ENCODE data around the gene MATCAP1. TPM values are rescaled to one million over a fixed set of nuclear protein-coding genes. Genes with fewer than 3 reads are reported as not detected.

Gene MATCAP1
- total and polyA plus RNA-seq, 2 of the 13 experiments (the other 11 are each of a cell fraction or from before 2014, with no cell fraction given): 11.2 to 24.5 TPM

DNA sequence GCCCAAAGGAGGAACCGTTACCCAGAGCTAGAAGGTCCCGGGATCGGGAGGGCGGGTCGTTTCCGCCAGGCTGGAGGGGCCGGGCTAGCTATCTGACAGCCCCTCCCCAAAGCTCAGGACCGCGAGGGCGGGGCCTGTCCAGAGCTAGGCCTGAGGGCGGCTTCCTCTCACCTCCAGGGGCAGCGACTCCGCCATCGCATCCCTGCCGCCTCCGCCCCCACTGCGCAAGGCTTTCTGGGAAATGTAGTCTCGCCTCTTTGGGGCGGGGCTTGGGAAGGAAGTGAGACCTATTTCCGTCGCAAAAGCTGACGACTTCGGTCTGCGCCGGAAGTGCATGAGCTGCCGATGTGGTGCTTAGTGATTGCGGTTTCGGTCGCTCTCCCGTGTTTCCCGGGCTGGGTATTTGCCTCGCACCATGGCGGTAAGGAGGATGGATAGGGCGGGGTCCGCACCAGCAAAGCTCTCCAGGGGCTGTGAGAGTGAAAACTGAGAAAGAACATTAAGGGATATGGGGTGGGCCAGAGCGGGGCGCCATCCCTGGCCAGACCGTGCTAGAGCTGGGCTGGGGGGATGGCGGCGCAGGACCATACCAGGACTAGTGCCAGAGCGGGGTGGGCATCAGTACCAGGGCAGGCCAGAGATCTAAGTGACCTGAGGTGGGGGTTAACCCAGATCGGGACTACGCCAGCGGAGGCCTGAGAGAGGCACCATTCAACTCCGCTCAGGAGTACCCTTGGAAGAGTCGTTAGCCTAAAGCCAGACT, 43.2 kb upstream of the MATCAP1 start, which contains the start of gene TMEM208 (continued):
- TF ChIP-seq, protein P1, sequence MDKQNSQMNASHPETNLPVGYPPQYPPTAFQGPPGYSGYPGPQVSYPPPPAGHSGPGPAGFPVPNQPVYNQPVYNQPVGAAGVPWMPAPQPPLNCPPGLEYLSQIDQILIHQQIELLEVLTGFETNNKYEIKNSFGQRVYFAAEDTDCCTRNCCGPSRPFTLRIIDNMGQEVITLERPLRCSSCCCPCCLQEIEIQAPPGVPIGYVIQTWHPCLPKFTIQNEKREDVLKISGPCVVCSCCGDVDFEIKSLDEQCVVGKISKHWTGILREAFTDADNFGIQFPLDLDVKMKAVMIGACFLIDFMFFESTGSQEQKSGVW (CRISPR knock-in tag; IDR thresholded peaks at IDR 0.05; ENCODE audit: borderline replicate concordance): no peak
- TF ChIP-seq ZNF619 (CRISPR knock-in tag; IDR thresholded peaks at IDR 0.05) (peak; percentile 93), ZNF780A (CRISPR knock-in tag; IDR thresholded peaks at IDR 0.05) (no peak), FOSL1 (CRISPR knock-in tag; IDR thresholded peaks at IDR 0.05; ENCODE audit: borderline replicate concordance) (no peak), MLLT10 (CRISPR knock-in tag; IDR thresholded peaks at IDR 0.05) (no peak), NFIB (CRISPR knock-in tag; IDR thresholded peaks at IDR 0.05; ENCODE audit: borderline replicate concordance) (no peak), ZNF510 (CRISPR knock-in tag; IDR thresholded peaks at IDR 0.05; ENCODE audit: low read depth) (no peak), ZSCAN29 (CRISPR knock-in tag; conservative IDR thresholded peaks at IDR 0.05) (peak; percentile 78; the same call in 1 of the 2 replicates), ZNF136 (CRISPR knock-in tag; IDR thresholded peaks at IDR 0.05; ENCODE audit: low read depth) (no peak), ZFP36L1 (CRISPR knock-in tag; IDR thresholded peaks at IDR 0.05) (no peak), ZNF788 (CRISPR knock-in tag; IDR thresholded peaks at IDR 0.05; ENCODE audit: borderline replicate concordance) (peak; percentile 96; the same call in 1 of the 2 replicates), SMARCC2 (IDR thresholded peaks at IDR 0.05) (peak; percentile 29; the same call in 1 of the 2 replicates)
- TF ChIP-seq, protein P2, sequence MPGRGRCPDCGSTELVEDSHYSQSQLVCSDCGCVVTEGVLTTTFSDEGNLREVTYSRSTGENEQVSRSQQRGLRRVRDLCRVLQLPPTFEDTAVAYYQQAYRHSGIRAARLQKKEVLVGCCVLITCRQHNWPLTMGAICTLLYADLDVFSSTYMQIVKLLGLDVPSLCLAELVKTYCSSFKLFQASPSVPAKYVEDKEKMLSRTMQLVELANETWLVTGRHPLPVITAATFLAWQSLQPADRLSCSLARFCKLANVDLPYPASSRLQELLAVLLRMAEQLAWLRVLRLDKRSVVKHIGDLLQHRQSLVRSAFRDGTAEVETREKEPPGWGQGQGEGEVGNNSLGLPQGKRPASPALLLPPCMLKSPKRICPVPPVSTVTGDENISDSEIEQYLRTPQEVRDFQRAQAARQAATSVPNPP (CRISPR knock-in tag; IDR thresholded peaks at IDR 0.05): 0 out of 2 replicates have a peak, but pooled peaks have one; percentile 13
- TF ChIP-seq, protein P3, sequence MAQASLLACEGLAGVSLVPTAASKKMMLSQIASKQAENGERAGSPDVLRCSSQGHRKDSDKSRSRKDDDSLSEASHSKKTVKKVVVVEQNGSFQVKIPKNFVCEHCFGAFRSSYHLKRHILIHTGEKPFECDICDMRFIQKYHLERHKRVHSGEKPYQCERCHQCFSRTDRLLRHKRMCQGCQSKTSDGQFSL (CRISPR knock-in tag; IDR thresholded peaks at IDR 0.05): peak; percentile 69
- TF ChIP-seq, protein P4, sequence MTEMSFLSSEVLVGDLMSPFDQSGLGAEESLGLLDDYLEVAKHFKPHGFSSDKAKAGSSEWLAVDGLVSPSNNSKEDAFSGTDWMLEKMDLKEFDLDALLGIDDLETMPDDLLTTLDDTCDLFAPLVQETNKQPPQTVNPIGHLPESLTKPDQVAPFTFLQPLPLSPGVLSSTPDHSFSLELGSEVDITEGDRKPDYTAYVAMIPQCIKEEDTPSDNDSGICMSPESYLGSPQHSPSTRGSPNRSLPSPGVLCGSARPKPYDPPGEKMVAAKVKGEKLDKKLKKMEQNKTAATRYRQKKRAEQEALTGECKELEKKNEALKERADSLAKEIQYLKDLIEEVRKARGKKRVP (CRISPR knock-in tag; IDR thresholded peaks at IDR 0.05): peak in 1 of 2 experiments; percentile 75; a peak in 1 of 4 replicates
- TF ChIP-seq, protein P5, sequence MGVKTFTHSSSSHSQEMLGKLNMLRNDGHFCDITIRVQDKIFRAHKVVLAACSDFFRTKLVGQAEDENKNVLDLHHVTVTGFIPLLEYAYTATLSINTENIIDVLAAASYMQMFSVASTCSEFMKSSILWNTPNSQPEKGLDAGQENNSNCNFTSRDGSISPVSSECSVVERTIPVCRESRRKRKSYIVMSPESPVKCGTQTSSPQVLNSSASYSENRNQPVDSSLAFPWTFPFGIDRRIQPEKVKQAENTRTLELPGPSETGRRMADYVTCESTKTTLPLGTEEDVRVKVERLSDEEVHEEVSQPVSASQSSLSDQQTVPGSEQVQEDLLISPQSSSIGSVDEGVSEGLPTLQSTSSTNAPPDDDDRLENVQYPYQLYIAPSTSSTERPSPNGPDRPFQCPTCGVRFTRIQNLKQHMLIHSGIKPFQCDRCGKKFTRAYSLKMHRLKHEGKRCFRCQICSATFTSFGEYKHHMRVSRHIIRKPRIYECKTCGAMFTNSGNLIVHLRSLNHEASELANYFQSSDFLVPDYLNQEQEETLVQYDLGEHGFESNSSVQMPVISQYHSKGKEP (CRISPR knock-in tag; IDR thresholded peaks at IDR 0.05): peak; percentile 87; the same call in 1 of the 2 replicates
- TF ChIP-seq, protein P6, sequence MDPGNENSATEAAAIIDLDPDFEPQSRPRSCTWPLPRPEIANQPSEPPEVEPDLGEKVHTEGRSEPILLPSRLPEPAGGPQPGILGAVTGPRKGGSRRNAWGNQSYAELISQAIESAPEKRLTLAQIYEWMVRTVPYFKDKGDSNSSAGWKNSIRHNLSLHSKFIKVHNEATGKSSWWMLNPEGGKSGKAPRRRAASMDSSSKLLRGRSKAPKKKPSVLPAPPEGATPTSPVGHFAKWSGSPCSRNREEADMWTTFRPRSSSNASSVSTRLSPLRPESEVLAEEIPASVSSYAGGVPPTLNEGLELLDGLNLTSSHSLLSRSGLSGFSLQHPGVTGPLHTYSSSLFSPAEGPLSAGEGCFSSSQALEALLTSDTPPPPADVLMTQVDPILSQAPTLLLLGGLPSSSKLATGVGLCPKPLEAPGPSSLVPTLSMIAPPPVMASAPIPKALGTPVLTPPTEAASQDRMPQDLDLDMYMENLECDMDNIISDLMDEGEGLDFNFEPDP (CRISPR knock-in tag; conservative IDR thresholded peaks at IDR 0.05): no peak
- TF ChIP-seq, protein P7, sequence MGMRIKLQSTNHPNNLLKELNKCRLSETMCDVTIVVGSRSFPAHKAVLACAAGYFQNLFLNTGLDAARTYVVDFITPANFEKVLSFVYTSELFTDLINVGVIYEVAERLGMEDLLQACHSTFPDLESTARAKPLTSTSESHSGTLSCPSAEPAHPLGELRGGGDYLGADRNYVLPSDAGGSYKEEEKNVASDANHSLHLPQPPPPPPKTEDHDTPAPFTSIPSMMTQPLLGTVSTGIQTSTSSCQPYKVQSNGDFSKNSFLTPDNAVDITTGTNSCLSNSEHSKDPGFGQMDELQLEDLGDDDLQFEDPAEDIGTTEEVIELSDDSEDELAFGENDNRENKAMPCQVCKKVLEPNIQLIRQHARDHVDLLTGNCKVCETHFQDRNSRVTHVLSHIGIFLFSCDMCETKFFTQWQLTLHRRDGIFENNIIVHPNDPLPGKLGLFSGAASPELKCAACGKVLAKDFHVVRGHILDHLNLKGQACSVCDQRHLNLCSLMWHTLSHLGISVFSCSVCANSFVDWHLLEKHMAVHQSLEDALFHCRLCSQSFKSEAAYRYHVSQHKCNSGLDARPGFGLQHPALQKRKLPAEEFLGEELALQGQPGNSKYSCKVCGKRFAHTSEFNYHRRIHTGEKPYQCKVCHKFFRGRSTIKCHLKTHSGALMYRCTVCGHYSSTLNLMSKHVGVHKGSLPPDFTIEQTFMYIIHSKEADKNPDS (CRISPR knock-in tag; IDR thresholded peaks at IDR 0.05): no peak

Measured in HepG2 (cell line).